Nucleus accumbens (tissue), 56 donors: ENCODE data around the gene EXOC4.
"Not testable (repeated sequence)": the region's sequence is repeated elsewhere in the genome, so short reads cannot be mapped to it uniquely, and the experiment has no call there.

Source experiments
- DNase-seq, 56 donors: peaks; one replicate each; lab custom pipeline; 2025; lab: John Stamatoyannopoulos, UW

The EXOC4 gene

GRCh38 chr7:133886797-133887196 lies 633.9 kb downstream of the EXOC4 start:
- no peak for DNase-seq

- no peak for DNase-seq
Observed at GRCh38 chr7:133887459-133887858, 634.6 kb downstream of the EXOC4 start.

- DNase-seq: no peak
Observed at GRCh38 chr7:133888061-133888930, 635.4 kb downstream of the EXOC4 start.

DNA sequence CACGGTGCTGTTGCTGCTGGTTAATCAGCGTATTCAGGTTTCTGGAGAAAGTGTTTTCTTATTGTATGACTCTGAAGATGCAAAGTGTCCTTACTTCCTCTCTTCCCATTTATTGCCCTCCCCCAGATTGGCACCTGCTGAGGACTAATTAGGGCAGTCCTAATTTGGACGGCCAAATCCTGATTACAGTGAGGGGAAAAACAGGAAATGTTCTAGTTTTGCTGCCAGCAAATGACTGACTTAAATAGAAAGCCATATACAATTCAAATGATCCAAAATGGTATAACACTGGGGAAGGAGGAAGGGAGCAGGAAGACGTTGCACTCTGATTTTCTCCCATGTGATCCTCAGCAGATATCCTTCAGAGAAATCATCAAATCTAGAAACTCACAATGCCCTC lies 651.9 kb downstream of the EXOC4 start:
- no peak for DNase-seq

DNA sequence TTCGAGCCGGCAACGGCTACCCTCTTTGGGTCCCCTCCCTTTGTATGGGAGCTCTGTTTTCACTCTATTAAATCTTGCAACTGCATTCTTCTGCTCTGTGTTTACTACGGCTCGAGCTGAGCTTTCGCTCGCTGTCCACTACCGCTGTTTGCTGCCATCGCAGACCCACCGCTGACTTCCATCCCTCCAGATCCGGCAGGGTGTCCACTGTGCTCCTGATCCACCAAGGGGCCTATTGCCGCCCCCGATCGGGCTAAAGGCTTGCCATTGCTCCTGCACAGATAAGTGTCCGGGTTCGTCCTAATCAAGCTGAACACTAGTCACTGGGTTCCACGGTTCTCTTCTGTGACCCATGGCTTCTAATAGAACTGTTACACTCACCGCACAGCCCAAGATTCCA lies 653.7 kb downstream of the EXOC4 start:
- not testable (repeated sequence) for DNase-seq

- no peak for DNase-seq
Observed at GRCh38 chr7:133910761-133911160, 657.9 kb downstream of the EXOC4 start.

DNA sequence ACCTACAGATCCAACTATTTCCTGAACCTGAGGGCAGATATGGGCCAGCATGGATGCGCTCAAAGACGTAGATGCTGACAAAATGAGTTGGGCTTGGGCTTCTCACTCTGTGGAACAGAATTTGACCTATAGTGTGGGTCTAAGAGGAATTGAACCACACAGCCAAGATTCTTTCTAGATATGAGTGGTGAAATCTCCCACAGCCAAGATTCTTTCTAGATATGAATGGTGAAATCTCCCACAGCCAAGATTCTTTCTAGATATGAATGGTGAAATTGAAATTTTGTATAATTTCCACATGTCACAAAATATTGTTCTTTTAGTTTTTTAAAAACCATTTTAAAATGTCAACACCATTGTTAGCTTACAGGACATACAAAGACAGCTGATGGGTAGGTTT lies 658.8 kb downstream of the EXOC4 start:
- DNase-seq: no peak

GRCh38 chr7:133912916-133913697 lies 660.2 kb downstream of the EXOC4 start:
- no peak for DNase-seq

DNA sequence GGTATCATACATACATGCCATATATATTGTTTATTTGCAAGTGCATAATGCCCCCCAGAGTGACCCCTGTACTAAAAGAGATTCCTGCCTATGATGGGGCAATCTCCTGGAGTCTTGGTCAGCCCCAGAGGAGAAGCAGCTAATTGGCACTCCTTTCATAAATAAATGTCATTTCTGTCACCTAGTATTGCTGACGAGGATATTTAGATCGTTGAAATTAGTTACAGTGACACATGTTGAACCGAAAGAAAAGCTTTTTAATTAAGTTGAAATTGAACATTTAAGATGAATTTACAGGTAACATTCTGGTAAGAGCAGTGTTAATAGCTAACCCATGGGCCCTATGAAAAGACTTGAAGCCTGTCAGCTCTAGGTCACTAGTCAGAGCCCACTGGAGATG lies 663.7 kb downstream of the EXOC4 start:
- DNase-seq: no peak

GRCh38 chr7:133919810-133920209 lies 666.9 kb downstream of the EXOC4 start:
- no peak for DNase-seq

- DNase-seq: no peak
Observed at GRCh38 chr7:133921635-133922182, 668.8 kb downstream of the EXOC4 start.

DNA sequence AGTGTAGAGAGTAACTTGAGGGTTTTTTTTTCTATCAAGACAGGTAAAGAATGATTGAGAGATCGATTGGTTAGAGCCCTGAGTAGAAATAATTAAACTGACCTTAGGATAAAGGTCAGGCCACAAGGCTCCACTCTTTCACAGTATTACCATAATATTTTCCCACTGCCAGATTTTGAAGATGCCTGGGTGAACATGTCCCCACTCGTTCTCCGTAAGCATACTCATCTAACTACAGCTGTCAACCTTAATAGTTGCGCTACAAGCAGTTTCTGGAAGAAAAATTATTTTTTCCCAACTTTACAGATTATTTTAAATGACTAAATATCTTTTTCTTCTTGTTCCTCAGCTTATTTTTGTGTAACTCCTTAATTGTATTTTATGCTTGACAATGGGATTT lies 671.1 kb downstream of the EXOC4 start:
- no peak for DNase-seq

DNA sequence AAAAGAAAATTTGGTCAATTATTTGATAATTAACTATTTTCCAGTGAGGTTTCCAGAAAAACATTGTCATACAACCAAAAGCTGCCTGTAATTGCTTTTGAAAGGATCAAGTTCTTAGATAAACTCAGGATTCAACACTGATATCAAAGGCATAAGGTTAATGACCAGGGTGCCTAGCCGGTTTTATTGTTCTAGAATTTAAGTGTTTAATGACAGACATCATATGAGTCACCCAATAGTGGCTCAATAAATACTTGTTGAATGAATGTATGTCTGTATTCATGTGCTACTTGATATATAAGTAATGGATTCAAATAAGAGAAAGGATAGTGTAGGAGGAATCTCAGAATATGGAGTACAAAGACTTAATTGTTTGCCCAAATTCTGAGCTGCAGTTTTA lies 678.2 kb downstream of the EXOC4 start:
- DNase-seq: no peak

DNA sequence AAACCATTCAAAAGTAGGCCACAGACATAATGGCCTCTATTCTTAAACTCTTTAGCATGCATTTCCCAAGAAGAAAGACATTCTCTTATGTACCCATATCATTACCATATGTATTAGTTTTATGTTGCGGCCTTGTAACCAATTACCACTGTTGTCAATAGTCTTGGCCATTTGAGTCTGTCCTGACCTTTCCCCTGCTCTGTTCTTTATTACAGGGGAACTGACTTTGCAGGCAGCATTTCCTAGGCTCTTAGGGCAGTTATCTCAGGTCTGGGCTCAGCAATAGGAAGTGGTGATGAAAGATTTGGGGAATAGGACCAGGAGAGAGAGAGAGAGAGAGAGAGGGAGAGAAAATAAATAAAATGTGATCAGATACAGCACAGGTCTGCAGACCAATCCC lies 679.7 kb downstream of the EXOC4 start:
- DNase-seq: no peak

- no peak for DNase-seq
Observed at GRCh38 chr7:133934262-133934976, 681.5 kb downstream of the EXOC4 start.

- DNase-seq: no peak
Observed at GRCh38 chr7:133934977-133935330, 682.1 kb downstream of the EXOC4 start.

DNA sequence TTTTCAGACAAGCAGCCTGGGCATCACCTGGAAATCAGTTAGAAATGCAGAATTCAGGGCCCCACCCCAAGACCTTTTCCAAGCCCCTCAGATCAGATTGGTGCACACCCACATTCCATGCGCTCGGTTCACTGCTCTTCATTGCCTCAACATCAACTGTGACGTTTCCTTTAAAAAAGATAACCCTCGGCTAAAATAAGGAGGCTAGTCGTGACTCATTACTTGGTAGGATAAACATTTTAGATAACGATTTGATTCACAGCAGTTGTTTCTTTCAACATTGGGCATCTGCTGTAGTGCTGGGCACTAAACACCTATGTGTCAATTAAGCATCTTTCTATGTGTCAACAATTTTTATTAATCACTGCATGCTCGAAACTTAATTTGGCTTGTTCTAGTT lies 683.2 kb downstream of the EXOC4 start:
- DNase-seq: no peak

DNA sequence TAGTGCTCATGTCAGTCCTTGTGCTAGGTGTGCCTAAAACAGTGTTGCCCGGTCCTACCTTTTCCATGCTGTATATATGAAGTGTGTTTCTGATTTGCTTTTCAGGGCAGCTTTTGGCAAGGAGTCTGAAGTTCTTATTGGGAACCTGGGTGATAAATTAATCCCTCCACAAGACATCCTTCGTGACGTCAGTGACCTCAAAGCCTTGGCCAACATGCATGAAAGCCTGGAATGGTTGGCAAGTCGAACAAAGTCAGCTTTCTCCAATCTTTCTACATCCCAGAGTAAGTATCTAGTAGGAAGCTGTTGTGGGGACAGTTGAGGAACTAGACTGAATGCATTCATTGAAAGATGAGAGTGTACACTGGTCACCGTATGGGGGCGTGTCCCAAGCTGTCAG lies 684.9 kb downstream of the EXOC4 start:
- DNase-seq: no peak

DNA sequence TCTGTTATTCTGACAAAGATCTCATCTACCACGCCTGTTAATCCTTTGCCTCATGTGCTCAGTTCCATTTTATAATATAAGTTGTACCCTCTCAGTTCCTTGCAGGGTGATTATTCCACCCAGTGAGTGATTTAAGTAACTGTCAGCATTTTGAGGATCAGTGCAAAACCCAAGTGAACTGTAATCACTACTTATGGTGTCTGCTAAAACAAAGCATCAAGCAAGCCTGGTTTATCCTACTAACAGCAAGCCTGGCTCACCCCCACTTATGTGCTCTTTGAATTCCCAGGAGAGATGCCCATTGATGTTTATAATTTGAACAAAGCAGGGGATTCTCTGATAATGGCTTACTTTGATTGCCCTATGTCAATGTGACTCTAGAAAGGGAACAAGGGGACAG lies 687.5 kb downstream of the EXOC4 start:
- no peak for DNase-seq

- no peak for DNase-seq
Observed at GRCh38 chr7:133941496-133941895, 688.6 kb downstream of the EXOC4 start.

DNA sequence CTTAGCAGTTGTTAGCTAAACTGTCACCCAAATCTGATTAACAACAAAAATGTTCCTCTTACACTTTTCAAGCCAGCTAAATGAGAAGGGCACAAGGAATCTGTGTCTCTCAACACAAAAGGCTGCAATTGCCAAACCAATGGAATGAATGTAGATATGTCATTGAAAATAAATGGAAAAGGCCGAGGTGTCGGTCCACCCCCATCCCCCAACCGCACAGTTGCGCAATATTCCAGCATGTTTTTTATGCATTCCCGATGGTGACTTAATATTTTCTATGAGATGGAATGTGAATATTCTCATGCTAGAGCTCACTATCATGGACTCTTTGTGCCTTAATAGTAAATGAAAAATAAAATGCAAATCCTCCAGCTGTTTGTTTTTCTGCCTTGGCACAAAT lies 692.6 kb downstream of the EXOC4 start:
- DNase-seq: no peak
